Colonic mucosa (tissue), 4 donors: ENCODE data around the gene ODF2L. TPM values are rescaled to one million over a fixed set of nuclear protein-coding genes. Genes with fewer than 3 reads are reported as not detected.

Experiments
- DNase-seq: peaks from one replicate; pipeline ENCODE4 v3.0.0-alpha.2; 2020
- H3K27ac ChIP-seq: fragments of 200-600 bp; one replicate; pipeline ENCODE4 v1.8.0; 2021
- H3K27me3 ChIP-seq: fragments of 200-600 bp; one replicate; pipeline ENCODE4 v1.8.0; 2021
- H3K36me3 ChIP-seq: fragments of 200-600 bp; one replicate; pipeline ENCODE4 v1.8.0; 2021
- H3K4me1 ChIP-seq: fragments of 200-600 bp; one replicate; pipeline ENCODE4 v1.8.0; 2021; ENCODE audit warnings: mild to moderate bottlenecking
- H3K4me3 ChIP-seq: fragments of 200-600 bp; one replicate; pipeline ENCODE4 v1.8.0; 2021
- H3K9ac ChIP-seq, 2 donors: one replicate each; pipeline ENCODE4 v1.7.0; 2013; ENCODE audit warnings: control low read depth in 2 of 2, low read depth in 2 of 2, low read length in 2 of 2
- H3K9me3 ChIP-seq: fragments of 200-600 bp; one replicate; pipeline ENCODE4 v1.8.0; 2021
- intact Hi-C: fragments of 100-400 bp; cut with DNase I; formaldehyde crosslinking; loops from one replicate; pipeline ENCODE4 v1.14.1; 2022
- microRNA-seq: library from miRNA; unstranded; fragments of <30 nt; microRNA quantifications from one replicate; pipeline ENCODE4, GENCODE V29; 2019
- total RNA-seq, 2 donors: library from RNA; stranded (reverse); fragmentation: NEBNext Ultra II Directional in 1 of 2; extraction: Animal tissue kit (Norgen Biotek cat#: 25700) in 1 of 2; gene quantifications; one replicate each; pipeline ENCODE4 v1.2.1, GENCODE V29; 2021
- TF ChIP-seq, protein P1 (sequence below): fragments of 200-600 bp; IDR thresholded peaks from one replicate; pipeline ENCODE4 v1.8.0; 2022; ENCODE audit warnings: antibody characterized with exemption, mild to moderate bottlenecking
- donor health status: healthy.
- donor health status: DM: no; HTN: no; CAD: no.
- donor health status: DM: no; HTN: no; CAD: no.

ODF2L gene
- total RNA-seq, 2 donors from 2014 or later: 21.9 to 35.9 TPM

DNA sequence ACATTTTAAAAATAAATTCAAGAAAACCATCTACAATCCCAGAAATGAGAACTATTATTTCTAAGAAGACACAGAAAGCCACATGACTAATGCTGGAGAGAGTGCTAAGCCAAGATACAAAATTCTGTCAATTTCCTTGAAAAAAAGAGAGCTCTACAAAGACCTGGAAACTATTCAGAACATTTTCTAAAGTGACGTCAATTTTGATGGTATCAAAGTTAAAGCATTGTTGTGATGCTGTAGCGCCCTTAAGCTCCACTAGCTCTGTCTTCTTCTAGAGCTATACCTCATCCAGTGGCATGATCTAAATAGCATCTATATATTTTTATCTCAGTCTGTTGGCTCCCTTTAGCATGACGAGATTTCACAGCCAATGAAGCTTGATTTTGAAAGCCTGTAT, 73.9 kb downstream of the ODF2L start:
- TF ChIP-seq, protein P1, sequence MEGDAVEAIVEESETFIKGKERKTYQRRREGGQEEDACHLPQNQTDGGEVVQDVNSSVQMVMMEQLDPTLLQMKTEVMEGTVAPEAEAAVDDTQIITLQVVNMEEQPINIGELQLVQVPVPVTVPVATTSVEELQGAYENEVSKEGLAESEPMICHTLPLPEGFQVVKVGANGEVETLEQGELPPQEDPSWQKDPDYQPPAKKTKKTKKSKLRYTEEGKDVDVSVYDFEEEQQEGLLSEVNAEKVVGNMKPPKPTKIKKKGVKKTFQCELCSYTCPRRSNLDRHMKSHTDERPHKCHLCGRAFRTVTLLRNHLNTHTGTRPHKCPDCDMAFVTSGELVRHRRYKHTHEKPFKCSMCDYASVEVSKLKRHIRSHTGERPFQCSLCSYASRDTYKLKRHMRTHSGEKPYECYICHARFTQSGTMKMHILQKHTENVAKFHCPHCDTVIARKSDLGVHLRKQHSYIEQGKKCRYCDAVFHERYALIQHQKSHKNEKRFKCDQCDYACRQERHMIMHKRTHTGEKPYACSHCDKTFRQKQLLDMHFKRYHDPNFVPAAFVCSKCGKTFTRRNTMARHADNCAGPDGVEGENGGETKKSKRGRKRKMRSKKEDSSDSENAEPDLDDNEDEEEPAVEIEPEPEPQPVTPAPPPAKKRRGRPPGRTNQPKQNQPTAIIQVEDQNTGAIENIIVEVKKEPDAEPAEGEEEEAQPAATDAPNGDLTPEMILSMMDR: no peak
- intact Hi-C loops: no loop called here

DNA sequence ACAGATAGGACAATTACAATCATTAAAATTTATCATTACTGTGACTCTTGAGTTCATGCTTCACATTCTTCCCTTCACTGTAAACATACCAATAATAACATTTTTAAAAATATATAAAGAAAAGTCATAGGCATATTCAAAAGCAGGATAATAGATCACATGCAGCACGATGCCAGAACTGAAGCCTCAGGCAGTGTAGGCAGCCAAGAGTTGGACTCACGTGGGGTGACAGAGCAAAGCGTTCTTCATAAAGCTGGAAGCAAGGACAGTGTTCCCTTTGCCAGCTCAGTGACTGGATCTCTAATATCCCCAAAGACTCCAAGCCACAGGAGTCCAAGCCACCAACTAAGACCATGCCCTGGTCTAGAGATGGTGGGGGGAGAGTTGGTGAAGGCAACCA, 77.7 kb downstream of the ODF2L start:
- no peaks in the 10 kb centered on the region for H3K9me3 ChIP-seq

More for the DNA sequence above, 73.9 kb downstream of the ODF2L start:
- no peaks in the 10 kb centered on the region for H3K27me3 ChIP-seq
- H3K36me3 ChIP-seq: no peaks in the 10 kb centered on the region
- no peaks in the 10 kb centered on the region for H3K9me3 ChIP-seq
- no peak overlapping the region for H3K9ac ChIP-seq
- H3K4me3 ChIP-seq: no peak overlapping the region
- H3K4me1 ChIP-seq: no peaks in the 10 kb centered on the region
- H3K27ac ChIP-seq: no peak overlapping the region
- no peak for DNase-seq

DNA sequence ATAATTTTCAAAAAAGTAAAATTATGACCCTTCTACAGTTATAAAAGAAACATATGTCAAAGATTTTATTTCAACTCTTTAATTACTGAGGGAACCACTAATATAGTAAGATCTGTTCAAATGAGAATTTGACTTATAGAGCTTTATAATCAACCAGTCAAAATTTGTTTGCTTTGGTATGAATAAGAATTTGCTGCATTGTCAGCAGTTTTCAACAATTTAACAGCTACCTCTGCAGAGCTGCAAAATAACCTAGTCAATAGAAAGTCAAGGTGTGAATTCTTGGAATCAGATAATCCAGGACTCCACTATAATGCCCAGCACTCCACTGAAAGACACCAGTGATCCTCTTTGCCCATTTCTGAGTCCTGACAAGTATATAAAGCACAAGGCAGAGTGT, 78.2 kb downstream of the ODF2L start:
- H3K36me3 ChIP-seq: no peaks in the 10 kb centered on the region
- H3K27me3 ChIP-seq: no peaks in the 10 kb centered on the region
- H3K9ac ChIP-seq: no peak overlapping the region
- no peak overlapping the region for H3K27ac ChIP-seq
- no peak for DNase-seq
- intact Hi-C loops: no loop called here
- H3K4me3 ChIP-seq: no peak overlapping the region
- no peaks in the 10 kb centered on the region for H3K4me1 ChIP-seq
- TF ChIP-seq, protein P1: no peak
- H3K9me3 ChIP-seq: no peaks in the 10 kb centered on the region

More for the DNA sequence above, 77.7 kb downstream of the ODF2L start:
- Histone ChIP-seq H3K4me3 (no peak overlapping the region), H3K4me1 (no peaks in the 10 kb centered on the region), H3K27ac (no peak overlapping the region), H3K9ac (no peak overlapping the region), H3K27me3 (no peaks in the 10 kb centered on the region), H3K36me3 (no peaks in the 10 kb centered on the region)
- no peak for DNase-seq
- intact Hi-C loops: no loop called here
- TF ChIP-seq, protein P1: no peak

DNA sequence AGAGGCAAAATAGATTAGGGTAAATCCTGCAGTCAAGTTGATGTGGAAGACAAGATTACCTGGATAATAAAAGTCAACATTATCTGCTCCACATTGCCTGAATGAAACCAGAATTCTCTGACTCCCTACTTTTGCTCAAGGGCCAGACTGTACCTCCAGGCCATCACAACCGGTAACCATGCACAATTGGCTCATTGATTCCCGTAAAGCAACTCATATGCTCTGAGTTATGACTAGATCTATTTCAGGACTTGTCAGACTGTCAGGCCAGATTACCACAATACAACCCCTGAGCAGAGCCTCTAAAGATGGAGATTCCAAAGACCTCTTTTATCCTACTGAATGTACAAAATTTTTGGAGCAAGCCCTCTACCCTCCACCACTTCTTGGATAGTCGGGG, 90.4 kb downstream of the ODF2L start:
- TF ChIP-seq, protein P1: no peak
- Histone ChIP-seq H3K4me1 (no peaks in the 10 kb centered on the region), H3K27ac (no peak overlapping the region), H3K36me3 (no peaks in the 10 kb centered on the region), H3K9ac (no peak overlapping the region), H3K4me3 (no peak overlapping the region), H3K9me3 (no peaks in the 10 kb centered on the region), H3K27me3 (no peaks in the 10 kb centered on the region)
- intact Hi-C loops: no loop called here
- no peak for DNase-seq

DNA sequence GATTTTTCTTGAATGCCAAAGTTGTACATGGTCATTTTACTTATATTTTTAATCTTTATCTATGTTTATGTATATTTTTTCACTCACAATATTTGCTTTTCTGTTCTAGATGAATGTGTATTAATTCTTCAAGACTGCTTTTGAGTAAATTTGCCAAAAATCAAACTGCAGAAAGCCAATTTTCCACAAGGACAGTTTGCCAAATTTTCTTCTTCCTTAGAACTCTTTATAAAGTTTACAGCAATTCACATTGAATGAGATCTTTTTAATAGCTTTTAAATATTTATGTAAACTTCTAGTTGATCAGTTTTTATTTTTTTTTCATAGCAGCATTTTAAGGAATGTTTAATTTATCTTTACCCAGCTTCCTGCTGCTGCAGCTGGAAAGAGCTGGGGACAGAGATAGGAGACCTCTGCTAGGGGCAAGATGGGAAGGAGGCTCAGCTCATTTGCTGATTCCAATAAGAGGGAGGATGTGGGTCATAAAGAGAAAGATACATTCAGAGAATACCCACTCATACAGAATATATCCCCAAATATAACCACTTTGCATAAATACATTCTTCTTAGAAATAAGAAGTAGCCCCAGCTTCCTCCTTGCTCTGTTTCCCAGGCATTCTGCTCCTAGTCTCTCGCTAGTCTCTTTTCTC, 93.0 kb downstream of the ODF2L start:
- no peak for DNase-seq
- no peaks in the 10 kb centered on the region for H3K9me3 ChIP-seq
- TF ChIP-seq, protein P1: no peak

More for the DNA sequence above, 93.0 kb downstream of the ODF2L start:
- intact Hi-C loops: no loop called here
- Histone ChIP-seq H3K4me1 (no peaks in the 10 kb centered on the region), H3K4me3 (no peak overlapping the region), H3K27me3 (no peaks in the 10 kb centered on the region), H3K27ac (no peak overlapping the region), H3K36me3 (no peaks in the 10 kb centered on the region), H3K9ac (no peak overlapping the region)

Small RNA genes within 50 kb of the gene (microRNA-seq; reads per million reads assigned to microRNA genes)
- gene MIR7856: not detected

Other genes with a start within 250 kb of the ODF2L start
- under 1 TPM; 0.02 to 0.40 TPM for gene COL24A1, start 239.6 kb downstream of the ODF2L start, total RNA-seq
- 1 to 10 TPM; 1.2 to 1.7 TPM for gene CLCA2, start 27.8 kb upstream of the ODF2L start, total RNA-seq
- 1,000 to 10,000 TPM in 1 of 2 donors, 100 to 1,000 TPM in 1; 938 to 1,116 TPM for gene CLCA1, start 72.6 kb upstream of the ODF2L start, total RNA-seq
- gene CLCA4, start 150.8 kb upstream of the ODF2L start, total RNA-seq: 100 to 1,000 TPM; 194 to 426 TPM